GM12878 (cell line): ENCODE measurements around the gene RPS16. TPM values are rescaled to one million over a fixed set of nuclear protein-coding genes. Genes with fewer than 3 reads are reported as not detected.

Experiments used
- BRCA1 ChIP-seq: IDR thresholded peaks from 2 replicates; pipeline ENCODE4 v1.6.1; 2011; ENCODE audit warnings: low read depth, low read length, improper control_type of control experiment
- CBX3 ChIP-seq: fragments of 200-600 bp; sonication (generic); IDR thresholded peaks from 2 replicates; pipeline ENCODE4 v1.6.1; 2016; ENCODE audit warnings: low read depth, borderline replicate concordance
- CEBPB ChIP-seq, 2 experiments: fragments of 150-350 bp in 1 of 2; IDR thresholded peaks; 2 replicates each; pipeline ENCODE4 v1.6.1; 2012 to 2014; ENCODE audit warnings: low read depth in 2 of 2, low read length in 2 of 2, borderline replicate concordance in 1 of 2, inconsistent platforms in 1 of 2
- CHD4 ChIP-seq: fragments of 200-600 bp; sonication (generic); IDR thresholded peaks from 2 replicates; pipeline ENCODE4 v1.6.1; 2016; ENCODE audit warnings: mild to moderate bottlenecking
- DPF2 ChIP-seq: fragments of 450-650 bp; IDR thresholded peaks from 2 replicates; pipeline ENCODE4 v1.6.1; 2017; ENCODE audit warnings: mild to moderate bottlenecking
- E2F8 ChIP-seq: fragments of 450-650 bp; IDR thresholded peaks from 2 replicates; pipeline ENCODE4 v1.6.1; 2018; ENCODE audit warnings: mild to moderate bottlenecking, low read depth, moderate library complexity; ENCODE audit not compliant: partially characterized antibody
- FOS ChIP-seq: IDR thresholded peaks from 3 replicates; pipeline ENCODE4 v1.6.1; 2011; ENCODE audit warnings: borderline replicate concordance; ENCODE audit not compliant: insufficient read length; ENCODE audit errors: extremely low read depth
- FOXK2 ChIP-seq: fragments of 450-650 bp; IDR thresholded peaks from 2 replicates; pipeline ENCODE4 v1.6.1; 2017; ENCODE audit warnings: mild to moderate bottlenecking, moderate library complexity
- GATAD2B ChIP-seq: fragments of 450-650 bp; conservative IDR thresholded peaks from 2 replicates; pipeline ENCODE4 v1.6.1; 2017; ENCODE audit warnings: low read depth, mild to moderate bottlenecking, moderate library complexity
- IKZF1 ChIP-seq: fragments of 450-650 bp; conservative IDR thresholded peaks from 2 replicates; pipeline ENCODE4 v1.6.1; 2017; ENCODE audit warnings: antibody characterized with exemption, mild to moderate bottlenecking
- KAT2A ChIP-seq: conservative IDR thresholded peaks from 2 replicates; pipeline ENCODE4 v1.6.1; 2011; ENCODE audit warnings: low read depth, low read length; ENCODE audit not compliant: control insufficient read depth
- MEF2A ChIP-seq: IDR thresholded peaks from 2 replicates; pipeline ENCODE4 v1.6.1; 2011; ENCODE audit warnings: low read depth, mild to moderate bottlenecking, low read length, moderate library complexity; ENCODE audit not compliant: insufficient read depth
- MTA2 ChIP-seq: fragments of 450-650 bp; IDR thresholded peaks from 2 replicates; pipeline ENCODE4 v1.6.1; 2016; ENCODE audit warnings: low read depth, mild to moderate bottlenecking, moderate library complexity
- MYC ChIP-seq: IDR thresholded peaks from 2 replicates; pipeline ENCODE4 v1.6.1; 2011; ENCODE audit warnings: mild to moderate bottlenecking, low read length, moderate library complexity, inconsistent platforms; ENCODE audit not compliant: insufficient read depth, insufficient replicate concordance, insufficient read length, severe bottlenecking
- NFYA ChIP-seq: IDR thresholded peaks from 2 replicates; pipeline ENCODE4 v1.6.1; 2011; ENCODE audit warnings: low read depth, mild to moderate bottlenecking, low read length, improper control_type of control experiment, borderline replicate concordance
- NFYB ChIP-seq: IDR thresholded peaks from 2 replicates; pipeline ENCODE4 v1.6.1; 2011; ENCODE audit warnings: low read depth, mild to moderate bottlenecking, low read length, improper control_type of control experiment, moderate library complexity; ENCODE audit not compliant: insufficient read depth
- NR2C1 ChIP-seq: fragments of 450-650 bp; IDR thresholded peaks from 2 replicates; pipeline ENCODE4 v1.6.1; 2017; ENCODE audit warnings: antibody characterized with exemption, mild to moderate bottlenecking, moderate library complexity
- PAX5 ChIP-seq: IDR thresholded peaks from 2 replicates; pipeline ENCODE4 v1.6.1; 2011; ENCODE audit warnings: low read depth, low read length, borderline replicate concordance
- PML ChIP-seq: IDR thresholded peaks from 2 replicates; pipeline ENCODE4 v1.6.1; 2012; ENCODE audit warnings: low read length, inconsistent platforms
- POU2F2 ChIP-seq: IDR thresholded peaks from 3 replicates; pipeline ENCODE4 v1.6.1; 2011; ENCODE audit warnings: low read depth, mild to moderate bottlenecking, low read length, borderline replicate concordance
- RELA ChIP-seq: fragments of 450-650 bp; IDR thresholded peaks from 2 replicates; pipeline ENCODE4 v1.8.0; 2014; ENCODE audit warnings: borderline replicate concordance; ENCODE audit not compliant: partially characterized antibody
- SKIL ChIP-seq: fragments of 450-650 bp; IDR thresholded peaks from 2 replicates; pipeline ENCODE4 v1.6.1; 2017; ENCODE audit warnings: mild to moderate bottlenecking, low read depth, inconsistent platforms; ENCODE audit not compliant: poor library complexity, severe bottlenecking
- SPI1 ChIP-seq: IDR thresholded peaks from 2 replicates; pipeline ENCODE4 v1.6.1; 2011; ENCODE audit warnings: low read depth, mild to moderate bottlenecking, low read length, moderate library complexity, borderline replicate concordance; ENCODE audit not compliant: insufficient read depth
- SREBF2 ChIP-seq: IDR thresholded peaks from 2 replicates; pipeline ENCODE4 v1.6.1; 2012; ENCODE audit warnings: mild to moderate bottlenecking, low read length
- WRNIP1 ChIP-seq: IDR thresholded peaks from 2 replicates; pipeline ENCODE4 v1.6.1; 2011; ENCODE audit warnings: low read depth, low read length, improper control_type of control experiment, borderline replicate concordance
- YY1 ChIP-seq: IDR thresholded peaks from 2 replicates; pipeline ENCODE4 v1.6.1; 2011; ENCODE audit warnings: low read depth, mild to moderate bottlenecking, low read length
- ZBED1 ChIP-seq: IDR thresholded peaks from 2 replicates; pipeline ENCODE4 v1.6.1; 2016; ENCODE audit warnings: borderline replicate concordance
- ZNF274 ChIP-seq: IDR thresholded peaks from one replicate; pipeline ENCODE4 v1.8.0; 2011; ENCODE audit not compliant: insufficient read length, insufficient read depth
- ZNF622 ChIP-seq: fragments of 450-650 bp; IDR thresholded peaks from 2 replicates; pipeline ENCODE4 v1.6.1; 2017; ENCODE audit warnings: mild to moderate bottlenecking, inconsistent platforms
- ZZZ3 ChIP-seq: IDR thresholded peaks from 2 replicates; pipeline ENCODE4 v1.6.1; 2011; ENCODE audit warnings: low read depth; ENCODE audit not compliant: control insufficient read depth, insufficient read length
- polyA plus RNA-seq, 11 experiments: library from polyadenylated mRNA; depleted of rRNA in 4 of 11; unstranded in 6 of 11; stranded (reverse) in 5 of 11; fragments of >200 nt; fragmentation: Nextera tagmentation in 4 of 11; fragmentation: Illumina TruSeq in 1 of 11; extraction: Ambion mirVana in 4 of 11; extraction: Trizol in 1 of 11; gene quantifications; 1 replicate in 1 of 11; 2 replicates in 10 of 11; pipeline versions ENCODE4 v1.2.1 to v1.2.3, GENCODE V29; 2011 to 2016; ENCODE audit warnings: inconsistent platforms in 2 of 11, missing spikeins in 2 of 11, low read depth in 1 of 11
- total RNA-seq, 4 experiments: library from RNA; depleted of rRNA in 3 of 4; stranded (reverse); fragments of >200 nt in 3 of 4; fragmentation: Illumina TruSeq in 1 of 4; extraction: Trizol in 1 of 4; gene quantifications; 2 replicates each; pipeline versions ENCODE4 v1.2.1 to v1.2.3, GENCODE V29; 2013 to 2021

Gene RPS16
- total and polyA plus RNA-seq, 10 of the 15 experiments (the other 5 are each of a cell fraction or from before 2014, with no cell fraction given): 148 to 4,810 (median 2,343) TPM

GRCh38 chr19:39398297-39398864 is 37.4 kb downstream of the RPS16 start (continued):
- TF ChIP-seq E2F8 (no peak), SKIL (no peak), MYC (no peak), ZZZ3 (no peak), IKZF1 (peak; percentile 82), SPI1 (peak; percentile 80), FOXK2 (no peak), GATAD2B (no peak), CHD4 (no peak), WRNIP1 (no peak), PML (no peak), KAT2A (no peak), MEF2A (0 out of 2 replicates have a peak, but pooled peaks have one; percentile 60), NFYB (no peak), ZBED1 (no peak), FOS (no peak), NR2C1 (no peak), BRCA1 (no peak), POU2F2 (no peak), DPF2 (peak; percentile 71), PAX5 (no peak), YY1 (no peak), CEBPB (IDR thresholded peaks at IDR 0.05; ENCODE audit: borderline replicate concordance in 1 of 2, low read depth in 2 of 2, low read length in 2 of 2) (no peak), NFYA (no peak), RELA (no peak), ZNF622 (no peak), MTA2 (no peak; the same call in 1 of the 2 replicates), ZNF274 (no peak), CBX3 (no peak), SREBF2 (no peak)
